ENCODE results near the gene CCDC157.

- TF ChIP-seq POLR2A (IDR thresholded peaks at IDR 0.05; ENCODE audit: low read depth, low read length), result no peak
- TF ChIP-seq CTCF (conservative IDR thresholded peaks at IDR 0.05; ENCODE audit: low read depth, low read length), result no peak
- TF ChIP-seq RAD21 (IDR thresholded peaks at IDR 0.05; ENCODE audit: low read length), result no peak
These were observed 18.6 kb downstream of the CCDC157 start for GRCh38 chr22:30375312-30375849.

Measured in IMR-90 (cell line).